GM19240 (cell line): Measurements from ENCODE around the gene ZNF358.

Experiments used
- DNase-seq: peaks from one replicate; pipeline ENCODE4 v3.0.0; 2011; ENCODE audit warnings: low spot score; ENCODE audit not compliant: insufficient read length

ZNF358 gene

GRCh38 chr19:7519361-7520130, 3.6 kb downstream of the ZNF358 start:
- no peak for DNase-seq

GRCh38 chr19:7520131-7521051, 4.5 kb downstream of the ZNF358 start:
- DNase-seq: no peak

GRCh38 chr19:7521551-7522071, 5.7 kb downstream of the ZNF358 start:
- DNase-seq: no peak

GRCh38 chr19:7522072-7522922, 6.4 kb downstream of the ZNF358 start, which contains the start of gene MCOLN1:
Gene MCOLN1, plus strand, starts transcription at chr19:7522624. Its CDS starts 127 bp downstream, at chr19:7522751.
- DNase-seq: peak; percentile 100

- DNase-seq: no peak
Measured at GRCh38 chr19:7522923-7523667, 7.2 kb downstream of the ZNF358 start.

GRCh38 chr19:7524523-7524922, 8.6 kb downstream of the ZNF358 start:
- no peak for DNase-seq

GRCh38 chr19:7524992-7525739, 9.3 kb downstream of the ZNF358 start:
- DNase-seq: no peak

- no peak for DNase-seq
Measured at GRCh38 chr19:7526059-7526929, 10.4 kb downstream of the ZNF358 start.

- DNase-seq: no peak
Measured at GRCh38 chr19:7527516-7528191, 11.8 kb downstream of the ZNF358 start.

- DNase-seq: no peak
Measured at GRCh38 chr19:7528192-7528519, 12.3 kb downstream of the ZNF358 start.

- DNase-seq: no peak
Measured at GRCh38 chr19:7528522-7529245, 12.8 kb downstream of the ZNF358 start.

GRCh38 chr19:7529246-7529600, 13.3 kb downstream of the ZNF358 start:
- no peak for DNase-seq

- DNase-seq: no peak
Measured at GRCh38 chr19:7529610-7530490, 13.9 kb downstream of the ZNF358 start.

- no peak for DNase-seq
Measured at GRCh38 chr19:7533281-7533885, 17.5 kb downstream of the ZNF358 start.

GRCh38 chr19:7533925-7534480, 18.1 kb downstream of the ZNF358 start:
- peak; percentile 97 for DNase-seq

- DNase-seq: no peak
Measured at GRCh38 chr19:7534531-7535046, 18.7 kb downstream of the ZNF358 start.
